ENCODE data around the gene REC8.
A peak's percentile ranks its signal among the peaks of the same experiment; 100 is the strongest.

Gene REC8

GRCh38 chr14:24171422-24172260, at the start of gene REC8:
Gene REC8 (plus strand): TSS chr14:24172080. CDS start chr14:24172553, 473 bp downstream.
- DNase-seq (ENCODE audit: low read depth in 2 of 2), result peak; percentile 47 to 53

GRCh38 chr14:24122416-24122815, 49.5 kb upstream of the REC8 start:
- DNase-seq (ENCODE audit: low read depth in 2 of 2), result no peak

- DNase-seq (ENCODE audit: low read depth in 2 of 2), result no peak
Measured at GRCh38 chr14:24122898-24123297, 49.0 kb upstream of the REC8 start.

GRCh38 chr14:24123424-24124417, 48.2 kb upstream of the REC8 start:
- no peak for DNase-seq (ENCODE audit: low read depth in 2 of 2)

- no peak for DNase-seq (ENCODE audit: low read depth in 2 of 2)
Measured at GRCh38 chr14:24126939-24127338, 44.9 kb upstream of the REC8 start.

GRCh38 chr14:24127673-24128072, 44.2 kb upstream of the REC8 start:
- DNase-seq (ENCODE audit: low read depth in 2 of 2), result no peak

- no peak for DNase-seq (ENCODE audit: low read depth in 2 of 2)
Measured at GRCh38 chr14:24129410-24129998, 42.4 kb upstream of the REC8 start.

GRCh38 chr14:24130380-24130716, 41.5 kb upstream of the REC8 start, which contains the start of gene FITM1:
Gene FITM1 (plus strand): TSS chr14:24130659. CDS start chr14:24131564, 905 bp downstream.
- no peak for DNase-seq (ENCODE audit: low read depth in 2 of 2)

GRCh38 chr14:24130717-24131548, 40.9 kb upstream of the REC8 start:
- DNase-seq (ENCODE audit: low read depth in 2 of 2), result no peak

- DNase-seq (ENCODE audit: low read depth in 2 of 2), result no peak
Measured at GRCh38 chr14:24131549-24131966, 40.3 kb upstream of the REC8 start.

GRCh38 chr14:24132061-24132685, 39.7 kb upstream of the REC8 start:
- no peak for DNase-seq (ENCODE audit: low read depth in 2 of 2)

- DNase-seq (ENCODE audit: low read depth in 2 of 2), result no peak
Measured at GRCh38 chr14:24132976-24133375, 38.9 kb upstream of the REC8 start.

- no peak for DNase-seq (ENCODE audit: low read depth in 2 of 2)
Measured at GRCh38 chr14:24133735-24134134, 38.1 kb upstream of the REC8 start.

GRCh38 chr14:24135584-24135833, 36.4 kb upstream of the REC8 start:
- DNase-seq (ENCODE audit: low read depth in 2 of 2), result no peak

GRCh38 chr14:24135834-24136683, 35.8 kb upstream of the REC8 start, which contains the start of gene PSME1:
Gene PSME1 (plus strand): TSS chr14:24136194. CDS start chr14:24136263, 69 bp downstream.
- DNase-seq (ENCODE audit: low read depth in 2 of 2), result peak; percentile 44 to 58

GRCh38 chr14:24136684-24137528, 35.0 kb upstream of the REC8 start:
- DNase-seq (ENCODE audit: low read depth in 2 of 2), result no peak

- no peak for DNase-seq (ENCODE audit: low read depth in 2 of 2)
Measured at GRCh38 chr14:24137529-24138395, 34.1 kb upstream of the REC8 start.

All from fibroblast of skin of left biceps (primary cell).